Measurements from ENCODE around the gene CAMTA2.

GRCh38 chr17:4997302-4998026, 10.0 kb upstream of the CAMTA2 start, which contains the start of the genes INCA1 and KIF1C:
- TF ChIP-seq CTCF (IDR thresholded peaks at IDR 0.05) (peak in 2 of 4 experiments; percentile 24 to 34), EP300 (IDR thresholded peaks at IDR 0.05) (no peak)

All from sigmoid colon (tissue), 4 donors.